GM18909 (cell line): ENCODE data around the gene ZNF677.
"Not testable (repeated sequence)": the region's sequence is repeated elsewhere in the genome, so short reads cannot be mapped to it uniquely, and the experiment has no call there.

ENCODE experiments used
- ATAC-seq: cut with Tn5 transposase; IDR thresholded peaks from one replicate; pipeline ENCODE4 v1.9.1; 2021; ENCODE audit warnings: mild to moderate bottlenecking; ENCODE audit not compliant: unreplicated experiment, poor library complexity

ZNF677 gene

DNA sequence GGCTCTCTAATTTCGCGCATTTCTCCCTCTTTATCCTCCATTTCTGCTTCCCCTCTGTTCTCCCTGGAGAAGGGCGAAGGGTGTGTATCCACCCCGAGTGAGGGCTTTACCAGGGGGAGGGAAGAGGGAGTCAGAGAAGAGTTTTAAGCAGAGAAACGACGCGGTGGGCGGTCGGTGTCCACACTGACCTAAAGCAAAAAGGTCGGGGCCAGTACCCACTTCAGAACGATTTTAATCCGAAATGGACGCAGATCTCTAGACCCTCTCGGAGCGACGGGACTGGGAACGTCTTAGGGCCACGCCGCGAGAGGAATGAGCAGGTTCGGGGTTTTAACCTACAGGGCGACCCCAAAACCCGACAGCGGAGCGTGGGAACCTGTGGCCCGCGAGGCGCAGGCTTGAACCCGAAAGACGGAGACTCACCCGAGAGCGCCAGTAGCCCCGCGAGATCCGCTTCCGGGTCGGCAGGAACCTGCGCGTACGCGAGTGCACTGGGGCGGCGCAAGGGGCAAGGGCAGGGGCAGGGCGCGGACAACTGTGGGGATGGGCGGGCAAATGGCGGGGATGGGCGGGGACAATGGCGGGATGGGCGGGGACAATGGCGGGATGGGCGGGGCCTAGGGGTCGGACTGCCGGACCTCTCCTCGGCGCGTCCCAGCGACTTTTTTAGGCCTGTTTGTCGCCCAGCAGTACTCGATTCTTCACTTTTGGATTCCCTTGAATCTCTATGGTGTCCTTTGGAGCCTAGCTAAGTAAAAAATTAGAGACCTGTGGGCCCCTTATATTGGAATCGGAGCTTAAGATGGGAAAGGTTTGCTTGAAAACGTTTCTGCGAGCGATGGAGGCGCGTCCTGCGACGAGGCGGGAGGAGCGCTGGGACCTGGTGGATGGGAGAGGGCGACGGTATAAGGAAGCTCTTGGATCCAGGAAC is at the start of gene ZNF677:
Gene ZNF677 (minus strand): TSS at position 463 of the 931 bp plus-strand sequence. CDS start 3,323 bp downstream, outside the sequence.
- ATAC-seq = no peak

DNA sequence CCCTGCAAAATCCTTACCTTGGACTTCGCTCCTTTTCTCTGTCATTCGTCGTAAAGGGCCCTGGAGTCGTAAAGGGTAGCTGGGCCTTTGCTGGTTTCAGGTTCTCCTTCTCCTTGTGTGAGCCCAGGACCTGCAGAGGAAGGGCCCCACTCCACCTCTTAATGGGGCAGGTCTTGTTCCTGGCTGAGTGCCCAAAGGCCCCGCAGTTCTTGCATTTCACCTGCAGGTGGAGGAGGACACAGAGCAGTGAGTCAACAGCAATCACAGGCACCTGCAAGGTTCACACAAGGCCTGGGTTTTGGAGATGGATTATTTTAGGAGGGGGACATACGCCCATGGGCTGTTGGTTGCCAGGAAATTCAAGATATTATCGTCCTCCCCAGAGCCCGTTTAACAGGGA is 46.7 kb upstream of the ZNF677 start:
- not testable (repeated sequence) for ATAC-seq

DNA sequence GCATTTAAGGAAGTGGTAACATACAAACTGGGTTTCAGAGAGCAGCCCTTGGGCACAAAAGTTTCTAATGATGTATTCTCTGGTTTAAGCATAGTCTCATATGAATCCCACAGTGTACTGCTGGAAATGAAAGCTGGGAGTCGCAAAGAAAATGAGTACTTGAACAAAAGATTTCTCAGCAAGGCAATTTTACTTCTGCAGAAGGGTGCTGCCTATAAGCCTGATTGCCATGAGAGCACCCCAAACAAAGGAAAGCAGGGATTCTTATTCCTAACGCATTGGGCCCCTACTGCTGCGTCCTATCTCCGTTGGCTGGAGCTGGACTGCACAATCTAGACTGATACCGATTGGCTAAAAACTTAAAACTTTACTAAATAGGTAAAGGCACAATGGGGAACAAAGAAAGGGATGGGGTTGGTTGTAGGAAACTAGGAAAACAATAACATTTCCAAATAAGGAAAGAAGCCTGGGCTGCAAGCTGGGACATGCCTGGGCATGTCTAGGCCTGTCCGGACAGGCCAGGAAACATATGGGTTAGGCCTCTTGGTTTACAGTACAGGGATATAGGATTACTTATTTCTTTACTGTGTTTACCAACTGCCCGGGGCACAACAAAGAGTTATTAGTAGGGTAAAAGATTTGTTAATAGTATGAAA is 40.2 kb upstream of the ZNF677 start:
- ATAC-seq = no peak

DNA sequence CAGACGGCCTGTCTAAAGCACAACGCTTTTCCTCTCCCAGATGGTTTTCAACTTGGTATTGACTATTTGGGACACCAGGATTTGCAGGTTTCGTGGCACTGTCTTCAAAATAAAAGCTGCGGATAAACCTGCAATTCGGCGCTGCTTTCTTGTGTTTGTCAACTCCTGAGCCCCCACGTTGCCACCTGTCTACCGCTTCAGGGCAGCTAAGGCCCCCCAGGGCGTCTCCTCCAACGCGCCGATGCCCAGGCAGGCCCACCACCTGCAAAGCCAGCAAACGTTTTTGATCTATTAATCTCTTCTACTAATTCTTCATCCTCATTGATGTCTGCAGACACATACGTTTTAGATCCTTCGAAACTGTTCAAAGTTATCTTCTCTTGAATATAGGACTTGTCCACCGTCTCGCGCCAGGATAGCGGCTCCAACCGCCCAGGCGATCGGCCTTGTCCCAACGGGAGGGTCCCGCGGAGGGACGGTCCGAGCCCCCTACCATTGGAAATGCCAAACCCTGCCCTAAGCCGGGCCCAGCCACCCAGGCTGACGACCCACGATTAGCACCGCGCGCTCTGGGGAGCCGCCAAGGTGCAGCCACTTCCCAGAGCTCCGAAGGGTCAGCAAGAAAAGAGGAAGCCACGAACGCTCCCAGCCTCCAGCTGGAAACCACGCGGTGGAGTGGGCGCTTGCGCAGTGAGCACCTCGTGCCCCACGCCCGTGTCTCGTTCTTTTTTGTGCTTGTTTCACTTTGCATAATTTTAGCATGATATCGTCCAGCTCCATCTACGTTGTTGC is 36.3 kb upstream of the ZNF677 start:
- no peak for ATAC-seq

DNA sequence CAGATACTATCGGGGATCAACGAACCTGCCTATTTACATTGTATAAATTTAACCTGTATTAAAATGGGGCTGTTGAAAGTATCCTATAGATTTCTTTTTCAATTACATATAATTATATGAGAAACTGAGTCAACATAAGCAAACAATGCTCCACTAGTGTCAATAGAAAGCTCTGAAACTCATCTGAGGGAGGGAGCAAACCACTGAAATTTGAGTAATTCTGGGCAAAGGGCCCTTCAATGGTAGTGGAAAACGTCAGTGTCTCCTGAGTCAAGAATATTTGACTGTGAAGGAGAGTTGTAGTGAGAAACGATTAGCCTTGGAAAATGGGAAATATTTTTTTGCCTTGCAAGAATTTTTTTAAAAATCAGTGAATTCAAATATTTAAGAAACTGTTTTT is 30.4 kb upstream of the ZNF677 start:
- no peak for ATAC-seq

DNA sequence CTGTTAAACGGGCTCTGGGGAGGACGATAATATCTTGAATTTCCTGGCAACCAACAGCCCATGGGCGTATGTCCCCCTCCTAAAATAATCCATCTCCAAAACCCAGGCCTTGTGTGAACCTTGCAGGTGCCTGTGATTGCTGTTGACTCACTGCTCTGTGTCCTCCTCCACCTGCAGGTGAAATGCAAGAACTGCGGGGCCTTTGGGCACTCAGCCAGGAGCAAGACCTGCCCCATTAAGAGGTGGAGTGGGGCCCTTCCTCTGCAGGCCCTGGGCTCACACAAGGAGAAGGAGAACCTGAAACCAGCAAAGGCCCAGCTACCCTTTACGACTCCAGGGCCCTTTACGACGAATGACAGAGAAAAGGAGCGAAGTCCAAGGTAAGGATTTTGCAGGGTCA is 27.3 kb upstream of the ZNF677 start:
- not testable (repeated sequence) for ATAC-seq

DNA sequence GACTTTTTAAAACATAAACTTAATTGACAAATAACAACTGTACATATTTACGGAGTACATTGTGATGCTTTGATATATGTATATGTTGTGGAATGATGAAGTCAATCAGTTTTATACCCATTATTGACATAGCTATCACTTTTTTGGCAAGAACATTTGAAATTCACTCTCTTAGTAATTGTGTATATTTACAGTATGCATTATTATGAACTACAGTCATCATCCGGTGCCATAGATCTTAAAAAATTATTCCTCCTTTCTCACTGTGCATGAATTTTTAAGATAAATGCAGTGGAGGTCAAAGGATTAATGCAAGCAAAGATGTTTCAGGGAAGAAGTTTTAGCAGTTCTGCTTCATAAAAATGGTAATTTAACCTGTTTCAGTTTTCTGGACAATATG is 20.8 kb upstream of the ZNF677 start:
- ATAC-seq = no peak

DNA sequence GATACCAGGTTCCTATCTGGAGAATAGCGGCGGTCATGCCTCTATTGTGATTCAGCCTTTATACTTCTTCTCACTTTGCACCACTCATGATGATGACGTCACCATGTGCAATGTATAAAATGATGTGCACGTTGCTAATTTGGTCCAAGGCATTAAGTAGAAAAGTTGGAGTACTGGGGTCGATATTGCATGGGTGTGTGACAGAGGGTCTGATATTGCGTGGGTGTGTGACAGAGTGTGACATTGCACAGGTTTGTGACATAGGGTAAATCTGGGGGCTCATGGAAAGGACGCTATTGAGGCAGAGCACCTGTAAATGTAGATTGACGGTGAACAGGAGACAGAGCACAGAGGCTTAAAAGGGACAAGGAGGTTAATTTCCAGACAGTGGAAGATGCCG is 17.4 kb upstream of the ZNF677 start:
- no peak for ATAC-seq

DNA sequence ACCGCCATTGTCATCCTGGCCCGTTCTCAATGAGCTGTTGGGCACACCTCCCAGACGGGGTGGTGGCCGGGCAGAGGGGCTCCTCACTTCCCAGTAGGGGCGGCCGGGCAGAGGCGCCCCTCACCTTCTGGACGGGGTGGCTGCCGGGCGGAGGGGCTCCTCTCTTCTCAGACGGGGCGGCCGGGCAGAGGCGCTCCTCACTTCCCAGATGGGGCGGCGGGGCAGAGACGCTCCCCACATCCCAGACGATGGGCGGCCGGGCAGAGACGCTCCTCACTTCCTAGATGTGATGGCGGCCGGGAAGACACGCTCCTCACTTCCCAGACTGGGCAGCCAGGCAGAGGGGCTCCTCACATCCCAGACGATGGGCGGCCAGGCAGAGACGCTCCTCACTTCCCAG is 15.2 kb upstream of the ZNF677 start:
- not testable (repeated sequence) for ATAC-seq

DNA sequence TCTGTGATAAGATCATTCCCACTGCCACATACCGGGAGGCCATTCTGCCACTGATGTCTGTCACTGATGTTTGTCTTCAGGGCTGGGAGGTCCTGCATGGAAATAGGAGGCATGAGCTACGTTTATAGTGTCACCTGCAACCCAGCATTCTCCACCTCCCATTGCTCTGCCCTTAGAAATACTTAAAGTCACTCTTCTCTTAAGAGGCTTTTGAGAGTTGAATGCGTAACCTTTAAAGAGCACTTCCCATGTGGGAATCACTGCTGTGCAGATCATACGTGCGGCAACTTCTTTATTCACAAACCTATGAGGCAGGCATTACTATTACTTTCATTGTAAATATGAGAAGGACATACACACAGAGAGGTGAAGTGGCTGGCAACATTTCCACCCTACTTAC is 12.9 kb upstream of the ZNF677 start, which contains the start of gene VN1R4:
Gene VN1R4 (minus strand): TSS at position 101 of the 400 bp plus-strand sequence. CDS start 58 bp downstream, at position 43.
- ATAC-seq = not testable (repeated sequence)

DNA sequence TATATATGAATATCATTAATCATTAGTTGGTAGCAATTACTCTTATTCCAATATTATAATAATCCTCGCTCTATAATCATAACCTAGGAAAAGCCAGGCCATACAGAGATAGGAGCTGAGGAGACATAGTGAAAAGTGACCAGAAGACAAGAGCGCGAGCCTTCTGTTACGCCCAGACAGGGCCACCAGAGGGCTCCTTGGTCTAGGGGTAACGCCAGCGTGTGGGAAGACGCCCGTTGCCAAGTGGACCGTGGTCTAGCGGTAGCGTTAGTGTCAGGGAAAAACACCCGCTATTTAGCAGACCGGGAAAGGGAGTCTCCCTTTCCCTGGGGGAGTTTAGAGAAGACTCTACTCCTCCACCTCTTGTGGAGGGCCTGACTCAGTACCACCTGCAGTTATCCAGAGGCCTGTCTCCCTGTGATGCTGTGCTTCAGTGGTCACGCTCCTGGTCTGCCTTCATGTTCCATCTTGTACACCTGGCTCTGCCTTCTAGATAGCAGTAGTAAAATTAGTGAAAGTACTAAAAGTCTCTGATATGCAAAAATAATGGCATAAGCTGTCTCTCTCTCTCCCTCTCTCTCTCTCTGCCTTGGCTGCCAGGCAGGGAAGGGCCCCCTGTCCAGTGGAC is 3.2 kb upstream of the ZNF677 start, which contains the start of gene VN1R2:
Gene VN1R2 (plus strand): TSS at position 578 of the 628 bp plus-strand sequence. CDS start 84 bp downstream, outside the sequence.
- not testable (repeated sequence) for ATAC-seq

DNA sequence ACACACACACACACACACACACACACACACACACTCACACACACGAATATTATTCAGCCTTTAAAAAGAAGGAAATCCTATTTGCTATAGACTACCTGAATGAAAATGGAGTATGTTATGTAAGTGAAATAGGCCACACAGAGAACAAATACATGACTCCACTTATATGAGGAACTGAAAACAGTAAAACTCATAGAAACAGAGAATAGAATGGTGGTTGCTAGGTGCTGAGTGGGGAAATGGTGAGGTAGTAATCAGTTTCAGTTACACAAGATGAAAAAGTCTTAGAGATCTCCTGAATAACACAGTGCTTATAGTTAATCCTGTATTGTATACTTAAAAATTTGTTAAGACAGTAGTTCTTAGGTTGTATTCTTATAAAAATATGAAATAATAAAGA is 8.2 kb downstream of the ZNF677 start:
- no peak for ATAC-seq

DNA sequence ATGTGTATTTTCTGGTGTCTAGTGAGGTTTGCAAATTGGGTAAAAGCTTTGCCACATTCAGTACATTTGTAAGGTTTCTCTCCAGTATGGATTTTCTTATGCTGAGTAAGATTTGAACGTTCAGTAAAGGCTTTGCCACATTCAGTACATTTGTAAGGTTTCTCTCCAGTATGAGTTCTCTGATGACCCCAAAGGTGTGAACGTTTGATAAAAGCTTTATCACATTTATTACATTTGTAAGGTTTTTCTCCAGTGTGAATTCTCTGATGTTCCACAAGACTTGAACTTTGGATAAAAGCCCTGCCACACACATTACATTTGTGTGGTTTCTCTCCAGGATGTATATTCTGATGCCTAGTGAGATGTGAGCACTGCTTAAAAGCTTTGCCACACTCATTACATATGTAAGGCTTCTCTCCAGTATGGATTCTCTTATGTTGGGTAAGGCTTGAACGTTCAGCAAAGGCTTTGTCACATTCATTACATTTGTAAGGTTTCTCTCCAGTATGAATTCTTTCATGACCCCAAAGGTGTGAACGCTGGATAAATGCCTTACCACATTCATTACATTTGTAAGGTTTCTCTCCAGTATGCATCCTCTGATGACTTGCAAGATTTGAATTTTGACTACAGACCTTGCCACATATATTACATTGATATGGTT is 17.4 kb downstream of the ZNF677 start:
- no peak for ATAC-seq

DNA sequence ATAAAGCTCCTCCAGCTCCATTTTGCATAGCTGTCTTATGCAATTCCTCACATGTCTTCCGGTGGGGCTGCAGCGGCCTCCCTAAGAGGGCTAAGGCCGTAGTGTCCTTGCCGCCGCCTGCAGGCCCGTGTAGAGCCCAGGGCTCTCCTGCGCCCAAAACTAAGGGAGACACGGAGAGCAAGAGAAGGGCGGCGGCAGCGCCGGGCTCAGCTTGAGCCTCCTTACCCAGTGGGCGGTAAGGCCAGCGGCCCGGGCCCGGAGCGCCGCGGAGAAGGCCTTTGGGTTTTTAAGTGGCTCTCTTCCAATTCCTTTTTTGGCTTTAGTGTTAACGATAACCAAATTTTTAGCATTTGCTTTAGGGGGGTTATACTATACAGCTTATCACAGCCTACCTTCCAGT is 30.1 kb downstream of the ZNF677 start:
- no peak for ATAC-seq

DNA sequence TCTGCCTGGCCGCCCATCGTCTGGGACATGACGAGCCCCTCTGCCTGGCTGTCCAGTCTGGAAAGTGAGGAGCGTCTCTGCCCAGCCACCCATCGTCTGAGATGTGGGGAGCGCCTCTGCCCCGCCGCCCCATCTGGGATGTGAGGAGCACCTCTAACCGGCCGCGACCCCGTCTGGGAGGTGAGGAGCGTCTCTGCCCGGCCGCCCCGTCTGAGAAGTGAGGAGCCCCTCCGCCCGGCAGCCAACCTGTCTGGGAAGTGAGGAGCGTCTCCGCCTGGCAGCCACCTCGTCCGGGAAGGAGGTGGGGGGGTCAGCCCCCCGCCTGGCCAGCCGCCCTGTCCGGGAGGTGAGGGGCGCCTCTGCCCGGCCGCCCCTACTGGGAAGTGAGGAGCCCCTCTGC is 32.0 kb downstream of the ZNF677 start:
- not testable (repeated sequence) for ATAC-seq

DNA sequence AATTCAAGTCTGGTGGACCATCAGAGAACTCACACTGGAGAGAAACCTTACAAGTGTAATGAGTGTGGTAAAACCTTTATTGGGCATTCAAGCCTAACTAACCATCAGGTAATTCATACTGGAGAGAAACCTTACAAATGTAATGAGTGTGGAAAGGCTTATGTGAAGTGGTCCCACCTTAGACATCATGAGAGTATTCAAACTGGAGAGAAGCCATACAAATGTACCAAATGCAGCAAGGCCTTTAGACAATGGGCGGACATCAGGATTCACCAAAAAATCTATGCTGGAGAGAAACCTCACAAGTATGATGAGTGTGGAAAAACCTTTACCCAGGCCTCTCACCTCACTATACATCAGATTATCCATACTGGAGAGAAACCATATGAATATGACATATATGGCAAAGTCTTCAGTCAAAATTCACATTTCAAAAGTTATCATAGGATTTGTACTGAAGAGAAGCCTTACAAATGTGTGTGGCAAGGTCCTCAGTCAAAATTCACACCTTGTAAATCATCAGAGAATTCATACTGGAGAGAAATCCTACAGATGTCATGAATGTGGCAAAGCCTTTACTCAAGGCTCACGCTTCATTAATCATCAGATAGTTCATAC is 41.9 kb downstream of the ZNF677 start:
- no peak for ATAC-seq

DNA sequence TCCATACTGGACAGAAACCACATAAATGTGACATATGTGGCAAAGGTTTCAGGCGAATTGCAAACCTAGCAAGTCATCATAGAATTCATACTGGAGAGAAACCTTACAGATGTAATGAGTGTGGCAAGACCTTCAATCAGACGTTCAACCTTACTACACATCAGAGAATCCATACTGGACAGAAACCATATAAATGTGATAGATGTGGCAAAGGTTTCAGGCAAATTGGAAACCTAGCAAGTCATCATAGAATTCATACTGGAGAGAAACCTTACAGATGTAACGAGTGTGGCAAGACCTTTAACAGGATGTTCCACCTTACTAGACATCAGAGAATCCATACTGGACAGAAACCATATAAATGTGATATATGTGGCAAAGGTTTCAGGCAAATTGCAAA is 43.1 kb downstream of the ZNF677 start:
- ATAC-seq = not testable (repeated sequence)

DNA sequence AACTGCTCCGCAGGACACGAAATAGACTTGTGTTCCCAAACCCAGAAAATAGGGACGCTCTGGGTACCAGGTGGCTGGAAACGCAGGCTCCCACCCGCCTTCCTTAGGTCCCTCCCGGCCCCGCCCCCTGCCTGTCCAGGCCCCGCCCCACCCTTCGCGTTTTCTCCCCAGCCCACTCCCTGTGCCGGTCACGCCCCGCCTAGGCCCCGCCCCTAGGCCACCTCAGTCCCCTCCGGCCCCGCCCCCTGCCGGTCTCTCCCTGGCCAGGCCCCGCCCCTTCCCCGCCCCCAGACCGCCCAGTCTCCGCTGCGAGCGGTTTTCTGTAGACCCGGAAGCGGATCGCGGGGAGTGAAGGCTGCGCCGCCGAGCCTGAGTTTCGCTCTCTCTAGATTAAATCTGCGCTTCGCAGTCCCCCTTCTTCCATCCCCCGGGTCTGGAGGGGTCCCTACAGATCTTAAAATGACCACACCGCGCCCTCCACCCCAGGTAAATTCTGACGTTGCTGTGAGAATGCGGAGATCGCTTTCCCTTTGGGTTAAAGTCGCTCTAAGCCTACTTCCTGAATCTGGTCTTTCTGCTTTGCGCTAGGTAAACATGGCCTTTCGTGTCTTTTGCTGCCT is 57.8 kb downstream of the ZNF677 start:
- ATAC-seq = no peak
